ENCODE results near the gene AUTS2. TPM values are rescaled to one million over a fixed set of nuclear protein-coding genes. Genes with fewer than 3 reads are reported as not detected.

AUTS2 gene
- total RNA-seq, 3 donors from 2014 or later = 31.2 to 67.6 (median 36.5) TPM

GRCh38 chr7:70285854-70286253, 687.6 kb downstream of the AUTS2 start:
- no peaks in the 10 kb centered on the region for H3K9me3 ChIP-seq
- H3K4me3 ChIP-seq = no peak overlapping the region
- TF ChIP-seq, protein P1, sequence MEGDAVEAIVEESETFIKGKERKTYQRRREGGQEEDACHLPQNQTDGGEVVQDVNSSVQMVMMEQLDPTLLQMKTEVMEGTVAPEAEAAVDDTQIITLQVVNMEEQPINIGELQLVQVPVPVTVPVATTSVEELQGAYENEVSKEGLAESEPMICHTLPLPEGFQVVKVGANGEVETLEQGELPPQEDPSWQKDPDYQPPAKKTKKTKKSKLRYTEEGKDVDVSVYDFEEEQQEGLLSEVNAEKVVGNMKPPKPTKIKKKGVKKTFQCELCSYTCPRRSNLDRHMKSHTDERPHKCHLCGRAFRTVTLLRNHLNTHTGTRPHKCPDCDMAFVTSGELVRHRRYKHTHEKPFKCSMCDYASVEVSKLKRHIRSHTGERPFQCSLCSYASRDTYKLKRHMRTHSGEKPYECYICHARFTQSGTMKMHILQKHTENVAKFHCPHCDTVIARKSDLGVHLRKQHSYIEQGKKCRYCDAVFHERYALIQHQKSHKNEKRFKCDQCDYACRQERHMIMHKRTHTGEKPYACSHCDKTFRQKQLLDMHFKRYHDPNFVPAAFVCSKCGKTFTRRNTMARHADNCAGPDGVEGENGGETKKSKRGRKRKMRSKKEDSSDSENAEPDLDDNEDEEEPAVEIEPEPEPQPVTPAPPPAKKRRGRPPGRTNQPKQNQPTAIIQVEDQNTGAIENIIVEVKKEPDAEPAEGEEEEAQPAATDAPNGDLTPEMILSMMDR (IDR thresholded peaks at IDR 0.05) = no peak
- no peaks in the 10 kb centered on the region for H3K36me3 ChIP-seq (ENCODE audit: low read depth)
- ATAC-seq (no peak), DNase-seq (no peak)
- intact Hi-C loops (cut with DNase I, micrococcal nuclease) = no loop called here
- H3K4me1 ChIP-seq (ENCODE audit: low read depth) = no peaks in the 10 kb centered on the region

DNA sequence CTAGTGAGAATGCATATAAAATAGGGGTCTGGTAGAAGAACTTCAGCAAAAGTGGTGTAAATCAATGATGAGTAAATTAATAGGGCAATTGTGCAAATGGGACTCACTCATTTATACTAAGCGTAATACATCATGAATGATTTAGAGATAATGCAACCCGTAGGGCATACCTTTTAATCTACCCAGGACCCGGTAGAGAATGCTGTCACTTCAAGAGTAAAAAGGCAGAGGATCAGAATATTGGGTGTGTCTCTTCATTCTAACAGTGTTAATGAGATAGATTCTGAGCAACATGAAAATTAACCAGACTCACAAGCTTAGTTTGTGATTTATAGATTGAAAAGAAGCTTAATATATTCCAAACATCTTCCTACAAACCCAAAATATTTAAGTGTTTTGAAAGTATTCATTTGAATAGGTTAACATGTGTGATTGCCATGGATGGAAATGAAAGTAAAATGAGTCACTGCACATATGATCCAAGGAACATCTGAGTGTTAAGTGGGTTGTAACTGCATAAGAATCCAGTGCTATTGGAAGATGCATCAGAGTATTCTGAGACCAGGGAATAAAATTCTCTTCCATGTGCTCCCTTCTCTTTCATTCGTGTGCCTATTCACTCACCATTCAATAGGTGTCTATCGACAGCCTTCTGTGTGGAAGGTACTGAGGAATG, 690.6 kb downstream of the AUTS2 start:
- Histone ChIP-seq H3K9me3 (no peaks in the 10 kb centered on the region), H3K36me3 (ENCODE audit: low read depth) (no peaks in the 10 kb centered on the region), H3K4me1 (ENCODE audit: low read depth) (no peaks in the 10 kb centered on the region), H3K4me3 (no peak overlapping the region)
- ATAC-seq (no peak), DNase-seq (no peak)
- TF ChIP-seq, protein P1 (IDR thresholded peaks at IDR 0.05) = no peak
- intact Hi-C loops (cut with DNase I, micrococcal nuclease) = no loop called here

DNA sequence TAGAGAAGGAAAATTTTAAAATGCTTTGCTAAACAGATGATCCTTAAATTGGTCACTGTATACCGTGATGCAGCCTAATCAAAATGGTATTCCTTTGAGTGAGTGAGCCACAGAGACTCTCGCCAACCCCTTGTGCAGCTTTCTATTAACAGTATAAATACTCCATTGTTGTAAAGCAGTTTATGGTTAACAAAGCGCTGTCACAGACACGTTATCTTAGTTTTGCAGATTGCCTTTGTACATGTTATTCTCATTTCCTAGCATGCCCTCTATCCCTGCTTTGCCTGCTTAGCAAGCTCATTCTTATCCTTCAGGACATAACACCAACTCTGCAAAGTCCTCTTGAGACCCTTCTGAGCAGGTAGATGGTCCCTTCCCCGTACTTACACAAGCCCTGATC, 694.4 kb downstream of the AUTS2 start:
- intact Hi-C loops (cut with DNase I, micrococcal nuclease) = no loop called here
- DNase-seq (no peak), ATAC-seq (no peak)
- TF ChIP-seq, protein P1 (IDR thresholded peaks at IDR 0.05) = no peak
- Histone ChIP-seq H3K4me1 (ENCODE audit: low read depth) (no peaks in the 10 kb centered on the region), H3K4me3 (no peak overlapping the region), H3K9me3 (no peaks in the 10 kb centered on the region), H3K36me3 (ENCODE audit: low read depth) (no peaks in the 10 kb centered on the region)

- ATAC-seq (no peak), DNase-seq (no peak)
- no peaks in the 10 kb centered on the region for H3K4me1 ChIP-seq (ENCODE audit: low read depth)
- no peak overlapping the region for H3K4me3 ChIP-seq
- intact Hi-C loops (cut with DNase I, micrococcal nuclease) = no loop called here
- no peaks in the 10 kb centered on the region for H3K36me3 ChIP-seq (ENCODE audit: low read depth)
- TF ChIP-seq, protein P1 (IDR thresholded peaks at IDR 0.05) = no peak
- no peaks in the 10 kb centered on the region for H3K9me3 ChIP-seq
These were observed 696.1 kb downstream of the AUTS2 start for GRCh38 chr7:70294211-70294911.

GRCh38 chr7:70298780-70299471, 700.7 kb downstream of the AUTS2 start:
- Histone ChIP-seq H3K9me3 (no peaks in the 10 kb centered on the region), H3K4me3 (no peak overlapping the region), H3K4me1 (ENCODE audit: low read depth) (no peaks in the 10 kb centered on the region), H3K36me3 (ENCODE audit: low read depth) (no peaks in the 10 kb centered on the region)
- ATAC-seq = no peak
- DNase-seq = no peak
- TF ChIP-seq, protein P1 (IDR thresholded peaks at IDR 0.05) = no peak
- intact Hi-C loops (cut with DNase I, micrococcal nuclease) = no loop called here
